BE2C (cell line): ENCODE results near the gene CACNB4.
"Not testable (repeated sequence)": the region's sequence is repeated elsewhere in the genome, so short reads cannot be mapped to it uniquely, and the experiment has no call there.

ENCODE experiments used
- DNase-seq: peaks from one replicate; pipeline ENCODE4 v3.0.0-alpha.2; 2020
- H3K27me3 ChIP-seq: fragments of 250-450 bp; sonication (Bioruptor Pico); 2 replicates; pipeline ENCODE4 v1.5.1; 2020; ENCODE audit warnings: mild to moderate bottlenecking
- H3K36me3 ChIP-seq: fragments of 250-450 bp; sonication (Bioruptor Pico); 2 replicates; pipeline ENCODE4 v1.5.1; 2020; ENCODE audit warnings: mild to moderate bottlenecking
- H3K4me1 ChIP-seq: fragments of 250-450 bp; sonication (Bioruptor Pico); 2 replicates; pipeline ENCODE4 v1.5.1; 2020
- H3K4me3 ChIP-seq: 2 replicates; pipeline ENCODE4 v1.5.1; 2011; ENCODE audit warnings: low read depth, low read length
- H3K9me3 ChIP-seq: fragments of 250-450 bp; sonication (Bioruptor Pico); 2 replicates; pipeline ENCODE4 v1.5.1; 2020
- TF ChIP-seq, protein P1 (sequence below): IDR thresholded peaks from 2 replicates; pipeline ENCODE4 v1.5.1; 2012; ENCODE audit warnings: mild to moderate bottlenecking, low read depth, low read length

Gene CACNB4

DNA sequence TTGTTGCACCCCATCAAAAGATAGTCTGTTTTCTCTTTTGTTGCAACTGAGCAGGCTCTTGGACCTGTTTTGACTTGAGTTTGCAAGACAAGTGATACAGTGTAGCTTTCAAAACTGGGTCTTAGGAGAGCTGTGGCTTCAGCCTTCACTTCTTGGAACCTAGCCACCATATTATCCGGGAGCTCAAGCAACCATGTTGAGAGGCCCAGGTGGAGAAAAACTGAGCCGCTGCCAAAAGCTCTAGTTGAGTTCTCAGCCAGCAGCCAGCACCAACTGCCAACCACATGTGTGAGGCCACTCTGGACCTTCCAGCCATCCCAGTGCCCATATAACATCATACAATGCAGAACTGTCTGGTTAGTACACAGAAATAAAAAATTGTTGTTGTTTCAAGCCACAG lies 5.4 kb downstream of the CACNB4 start:
- DNase-seq: no peak
- TF ChIP-seq, protein P1, sequence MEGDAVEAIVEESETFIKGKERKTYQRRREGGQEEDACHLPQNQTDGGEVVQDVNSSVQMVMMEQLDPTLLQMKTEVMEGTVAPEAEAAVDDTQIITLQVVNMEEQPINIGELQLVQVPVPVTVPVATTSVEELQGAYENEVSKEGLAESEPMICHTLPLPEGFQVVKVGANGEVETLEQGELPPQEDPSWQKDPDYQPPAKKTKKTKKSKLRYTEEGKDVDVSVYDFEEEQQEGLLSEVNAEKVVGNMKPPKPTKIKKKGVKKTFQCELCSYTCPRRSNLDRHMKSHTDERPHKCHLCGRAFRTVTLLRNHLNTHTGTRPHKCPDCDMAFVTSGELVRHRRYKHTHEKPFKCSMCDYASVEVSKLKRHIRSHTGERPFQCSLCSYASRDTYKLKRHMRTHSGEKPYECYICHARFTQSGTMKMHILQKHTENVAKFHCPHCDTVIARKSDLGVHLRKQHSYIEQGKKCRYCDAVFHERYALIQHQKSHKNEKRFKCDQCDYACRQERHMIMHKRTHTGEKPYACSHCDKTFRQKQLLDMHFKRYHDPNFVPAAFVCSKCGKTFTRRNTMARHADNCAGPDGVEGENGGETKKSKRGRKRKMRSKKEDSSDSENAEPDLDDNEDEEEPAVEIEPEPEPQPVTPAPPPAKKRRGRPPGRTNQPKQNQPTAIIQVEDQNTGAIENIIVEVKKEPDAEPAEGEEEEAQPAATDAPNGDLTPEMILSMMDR: no peak
- peaks cover 25% of the 10 kb centered on the region for H3K27me3 ChIP-seq
- H3K4me1 ChIP-seq: no peaks in the 10 kb centered on the region
- no peaks in the 10 kb centered on the region for H3K36me3 ChIP-seq
- H3K4me3 ChIP-seq: no peak overlapping the region
- no peaks in the 10 kb centered on the region for H3K9me3 ChIP-seq

DNA sequence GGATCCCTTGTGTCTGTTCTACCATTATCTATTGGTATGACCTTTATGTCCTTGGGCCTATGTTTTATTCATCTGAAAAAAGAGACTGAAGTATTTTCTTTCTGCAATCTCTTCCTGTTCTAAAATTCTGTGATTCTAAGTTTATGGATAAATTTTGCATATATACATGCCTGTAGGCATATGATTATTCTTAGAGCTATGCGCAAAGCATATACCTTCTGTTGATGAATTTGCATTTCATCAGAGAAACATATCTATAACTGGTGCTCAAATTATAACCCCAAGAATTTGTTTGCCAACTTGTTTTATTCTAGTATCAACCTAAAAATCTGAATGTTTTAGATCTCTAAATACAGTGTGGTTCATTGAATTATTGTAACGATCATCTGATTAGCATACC lies 6.7 kb downstream of the CACNB4 start:
- Histone ChIP-seq H3K4me1 (no peaks in the 10 kb centered on the region), H3K4me3 (no peak overlapping the region), H3K36me3 (no peaks in the 10 kb centered on the region), H3K27me3 (peaks cover 12% of the 10 kb centered on the region), H3K9me3 (no peaks in the 10 kb centered on the region)
- TF ChIP-seq, protein P1: no peak
- DNase-seq: no peak

DNA sequence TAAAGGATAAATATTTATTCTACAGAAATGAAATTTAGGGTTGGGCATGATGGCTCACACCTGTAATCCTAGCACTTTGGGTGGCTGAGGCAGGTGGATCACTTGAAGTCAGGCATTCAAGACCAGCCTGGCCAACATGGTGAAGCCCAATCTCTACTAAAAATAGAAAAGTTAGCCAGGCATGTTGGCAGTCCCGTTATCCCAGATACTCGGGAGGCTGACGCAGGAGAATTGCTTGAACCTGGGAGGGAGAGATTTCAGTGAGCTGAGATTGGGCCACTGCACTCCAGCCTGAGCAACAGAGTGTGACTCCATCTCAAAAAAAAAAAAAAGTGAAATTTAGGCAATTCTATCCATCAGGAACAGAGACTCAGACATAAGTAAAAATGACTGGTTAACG lies 8.1 kb downstream of the CACNB4 start:
- not testable (repeated sequence) for H3K4me3 ChIP-seq, H3K27me3 ChIP-seq, H3K36me3 ChIP-seq, H3K9me3 ChIP-seq, DNase-seq, H3K4me1 ChIP-seq

DNA sequence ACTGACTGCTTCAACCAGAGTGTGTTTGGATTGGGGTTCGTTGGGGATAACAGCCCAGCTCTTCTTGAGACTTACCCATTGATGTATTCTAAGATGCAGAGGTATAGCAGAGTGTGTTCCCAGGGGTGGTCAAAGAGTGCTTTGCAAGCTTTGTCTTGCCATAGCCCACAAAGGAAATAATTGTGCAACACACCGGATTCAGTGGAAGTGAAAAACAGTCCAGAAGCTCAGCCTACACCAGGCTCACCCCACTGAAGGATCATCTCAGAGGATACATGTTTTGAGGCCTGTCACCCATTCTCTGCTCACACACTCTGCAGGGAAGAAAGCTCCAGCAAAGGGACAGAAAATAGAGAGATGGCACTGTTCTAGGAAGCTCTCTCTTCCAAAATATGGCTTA lies 9.6 kb downstream of the CACNB4 start:
- H3K9me3 ChIP-seq: no peaks in the 10 kb centered on the region
- no peaks in the 10 kb centered on the region for H3K27me3 ChIP-seq
- no peaks in the 10 kb centered on the region for H3K4me1 ChIP-seq
- no peaks in the 10 kb centered on the region for H3K36me3 ChIP-seq
- TF ChIP-seq, protein P1: no peak
- DNase-seq: no peak
- no peak overlapping the region for H3K4me3 ChIP-seq

DNA sequence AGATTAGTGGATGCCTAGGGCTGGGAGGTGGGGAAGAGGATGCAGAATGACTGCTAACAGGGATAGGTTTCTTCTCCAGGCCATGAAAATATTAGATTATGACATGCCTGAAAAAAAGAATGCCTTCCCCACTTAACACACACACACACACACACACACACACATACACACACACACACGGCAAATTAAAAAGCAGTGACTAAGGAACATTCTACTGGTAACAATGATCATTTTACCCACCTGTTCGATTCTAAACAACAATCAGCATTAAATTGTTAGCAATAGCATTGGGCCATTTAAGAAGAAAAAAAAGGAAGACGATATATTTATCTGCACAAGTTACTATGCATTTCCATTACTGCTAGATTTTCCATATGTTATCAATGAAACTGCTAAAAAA lies 10.8 kb downstream of the CACNB4 start:
- DNase-seq: no peak

DNA sequence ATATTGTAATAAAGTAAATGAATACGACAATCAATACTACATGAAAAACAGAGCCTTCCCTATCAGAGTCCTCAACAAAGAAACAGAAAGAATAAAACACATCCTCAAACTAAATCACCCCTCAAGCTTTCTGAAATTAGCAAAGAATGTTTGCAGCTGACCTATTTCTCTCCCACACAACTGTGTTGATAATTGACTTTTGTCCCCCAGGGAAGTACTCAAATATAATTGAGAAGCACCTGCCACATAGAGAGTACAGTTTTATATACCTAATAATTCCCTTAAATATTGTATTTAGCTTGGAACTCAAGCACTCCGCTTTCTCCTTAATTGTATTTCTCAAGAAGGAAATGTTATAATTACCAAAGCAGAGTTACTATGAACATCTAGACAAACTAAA lies 12.6 kb downstream of the CACNB4 start:
- no peak for DNase-seq
- Histone ChIP-seq H3K4me3 (no peak overlapping the region), H3K27me3 (no peaks in the 10 kb centered on the region), H3K36me3 (no peaks in the 10 kb centered on the region), H3K9me3 (no peaks in the 10 kb centered on the region), H3K4me1 (no peaks in the 10 kb centered on the region)
- TF ChIP-seq, protein P1: no peak

More for the DNA sequence above, 10.8 kb downstream of the CACNB4 start:
- Histone ChIP-seq H3K27me3 (no peaks in the 10 kb centered on the region), H3K36me3 (no peaks in the 10 kb centered on the region), H3K4me3 (no peak overlapping the region), H3K4me1 (no peaks in the 10 kb centered on the region), H3K9me3 (no peaks in the 10 kb centered on the region)
- TF ChIP-seq, protein P1: no peak

DNA sequence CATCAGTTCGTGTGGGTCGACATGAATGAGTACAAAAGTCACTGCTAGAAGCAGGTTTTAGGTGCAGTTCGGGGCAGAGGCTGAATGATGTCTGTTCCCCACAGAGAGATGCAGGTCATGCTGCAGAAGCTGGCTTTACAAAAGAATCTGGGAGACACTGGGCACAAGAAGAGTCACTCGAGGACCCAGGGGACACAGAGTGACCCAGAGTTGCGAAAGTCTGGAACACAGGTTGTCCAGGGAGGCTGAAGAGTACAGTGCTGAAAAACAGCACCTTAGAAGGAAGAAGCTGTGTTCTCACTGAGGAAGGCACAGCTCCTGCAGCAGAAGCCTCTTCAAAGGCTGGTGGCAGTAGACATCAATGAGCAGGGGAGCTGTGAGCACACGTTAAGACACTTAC lies 14.8 kb downstream of the CACNB4 start:
- Histone ChIP-seq H3K4me1 (no peaks in the 10 kb centered on the region), H3K36me3 (no peaks in the 10 kb centered on the region), H3K9me3 (no peaks in the 10 kb centered on the region), H3K4me3 (no peak overlapping the region), H3K27me3 (no peaks in the 10 kb centered on the region)
- TF ChIP-seq, protein P1: no peak
- no peak for DNase-seq
